Dedifferentiated amniotic fluid mesenchymal stem cell (primary cell): ENCODE measurements around the gene FRMPD3.

Source experiments
- DNase-seq: peaks from one replicate; pipeline ENCODE4 v3.0.0-alpha.2; 2016; ENCODE audit errors: extremely low spot score

Gene FRMPD3

GRCh38 chrX:107480272-107480671 lies 30.8 kb downstream of the FRMPD3 start:
- no peak for DNase-seq

GRCh38 chrX:107482046-107482445 lies 32.6 kb downstream of the FRMPD3 start:
- no peak for DNase-seq

- DNase-seq, result no peak
Measured at GRCh38 chrX:107484002-107484726, 34.7 kb downstream of the FRMPD3 start.

- DNase-seq, result no peak
Measured at GRCh38 chrX:107485013-107485412, 35.6 kb downstream of the FRMPD3 start.

GRCh38 chrX:107493141-107493540 lies 43.7 kb downstream of the FRMPD3 start:
- no peak for DNase-seq

GRCh38 chrX:107496786-107497185 lies 47.3 kb downstream of the FRMPD3 start:
- no peak for DNase-seq
